Gastrocnemius medialis (tissue), 4 donors: Measurements from ENCODE around the gene BIRC6.
"Not testable (repeated sequence)": the region's sequence is repeated elsewhere in the genome, so short reads cannot be mapped to it uniquely, and the experiment has no call there.

Experiments
- CTCF ChIP-seq, 5 experiments: fragments of 450-650 bp in 3 of 5; fragments of 200-600 bp in 2 of 5; sonication (generic) in 2 of 5; IDR thresholded peaks in 4 of 5; conservative IDR thresholded peaks in 1 of 5; 1 replicate in 4 of 5; 2 replicates in 1 of 5; pipeline ENCODE4 v1.5.1; 2016 to 2019; ENCODE audit warnings: antibody characterized with exemption in 5 of 5, mild to moderate bottlenecking in 3 of 5, moderate library complexity in 3 of 5
- POLR2A ChIP-seq, 2 donors: fragments of 450-650 bp; IDR thresholded peaks; one replicate each; pipeline ENCODE4 v1.6.1; 2017; ENCODE audit warnings: antibody characterized with exemption in 2 of 2, mild to moderate bottlenecking in 2 of 2, moderate library complexity in 2 of 2

DNA sequence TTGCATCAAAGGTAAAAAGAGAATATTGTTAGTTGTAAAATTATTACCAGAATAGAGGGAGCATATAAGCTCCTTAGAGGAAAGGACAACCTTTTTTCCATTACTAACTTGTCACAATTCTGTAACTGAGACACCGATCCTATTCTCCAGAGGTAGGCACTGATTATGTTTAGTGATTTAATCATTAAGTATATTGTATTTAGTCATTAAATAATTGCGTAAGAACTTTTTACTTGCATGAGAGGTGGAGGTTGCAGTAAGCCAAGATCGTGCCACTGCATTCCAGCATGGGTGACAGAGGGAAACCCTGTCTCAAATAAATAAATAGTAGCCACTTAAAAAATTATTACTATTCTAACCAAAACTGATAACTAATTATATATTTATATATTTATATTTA, 195.7 kb downstream of the BIRC6 start:
- TF ChIP-seq CTCF (IDR thresholded peaks at IDR 0.05 in 4 of 5, conservative IDR thresholded peaks at IDR 0.05 in 1 of 5); POLR2A (IDR thresholded peaks at IDR 0.05): not testable (repeated sequence)
